Stimulated activated CD4-positive, alpha-beta T cell treated with anti-CD3 and anti-CD28 coated beads, TNF-alpha, amount 100 ng/mL, for 1 hour (primary cell): ENCODE measurements around the gene RMC1.
"Not testable (repeated sequence)": the region's sequence is repeated elsewhere in the genome, so short reads cannot be mapped to it uniquely, and the experiment has no call there.

Experiments
- DNase-seq, 3 donors: peaks; one replicate each; pipeline ENCODE4 v3.0.0-alpha.2; 2020; ENCODE audit warnings: low read depth in 3 of 3, low spot score in 1 of 3

RMC1 gene

DNA sequence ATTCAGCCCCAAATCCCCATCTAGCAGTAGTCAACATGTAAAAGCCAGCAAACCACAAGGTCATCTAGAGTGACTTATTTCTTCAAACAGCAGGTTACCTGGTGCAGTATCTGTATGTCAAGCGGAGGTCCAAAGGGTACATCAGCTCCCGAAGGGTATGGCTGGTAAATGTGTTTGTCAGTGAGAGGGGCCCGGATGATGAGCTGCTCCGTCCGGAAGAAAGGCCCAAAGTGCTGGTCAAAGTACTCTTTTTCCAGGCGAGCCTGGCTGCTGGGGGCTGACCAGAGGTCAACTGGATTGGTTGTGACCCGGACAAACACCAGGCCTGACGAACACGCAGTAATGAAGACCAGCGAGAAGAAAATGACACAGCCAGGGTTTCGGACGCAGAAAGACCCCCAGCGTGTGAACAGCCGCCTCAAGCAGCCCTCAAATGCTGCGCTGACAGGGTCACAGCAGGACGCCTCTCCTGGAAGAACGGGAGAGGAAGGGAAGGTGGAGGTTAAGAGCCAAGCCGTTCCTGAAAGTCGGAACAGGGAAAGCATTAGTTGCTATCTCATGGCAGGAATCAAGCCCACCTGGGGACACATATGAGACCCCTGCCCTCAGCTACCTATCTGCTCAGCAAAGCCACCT is 53.0 kb downstream of the RMC1 start:
- DNase-seq: no peak

DNA sequence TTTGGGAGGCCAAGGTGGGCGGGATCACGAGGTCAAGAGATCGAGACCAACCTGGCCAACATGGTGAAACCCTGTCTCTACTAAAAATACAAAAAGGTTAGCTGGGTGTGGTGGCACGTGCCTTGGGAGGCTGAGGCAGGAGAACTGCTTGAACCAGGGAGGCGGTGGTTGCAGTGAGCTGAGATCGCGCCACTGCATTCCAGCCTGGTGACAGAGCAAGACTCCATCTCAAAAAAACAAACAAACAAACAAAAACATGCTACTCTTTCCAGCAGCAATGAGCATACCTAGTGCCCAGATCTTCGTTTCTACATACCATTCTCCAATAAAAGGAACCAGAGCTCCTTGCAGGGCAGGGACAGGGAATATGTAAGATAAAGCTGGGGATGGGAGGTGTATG is 54.2 kb downstream of the RMC1 start:
- not testable (repeated sequence) for DNase-seq

DNA sequence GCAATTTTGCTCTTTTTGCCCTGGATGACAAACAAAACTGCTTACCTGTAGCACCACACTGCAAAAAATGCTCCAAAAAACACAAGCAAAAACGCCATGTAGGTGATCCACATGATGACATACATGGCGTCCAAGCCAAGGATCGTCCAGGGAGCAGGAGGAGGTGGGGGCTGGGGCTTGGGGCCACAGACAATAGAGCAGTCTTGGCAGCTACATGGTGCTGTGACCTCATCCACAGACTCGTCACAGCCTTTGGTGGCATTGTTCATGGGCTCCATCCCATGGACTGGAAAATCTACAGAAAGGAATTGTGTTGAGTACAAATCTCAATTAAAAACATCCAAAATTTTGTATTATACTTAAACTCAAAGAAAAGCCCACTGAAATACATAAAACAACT is 56.9 kb downstream of the RMC1 start:
- DNase-seq: no peak

DNA sequence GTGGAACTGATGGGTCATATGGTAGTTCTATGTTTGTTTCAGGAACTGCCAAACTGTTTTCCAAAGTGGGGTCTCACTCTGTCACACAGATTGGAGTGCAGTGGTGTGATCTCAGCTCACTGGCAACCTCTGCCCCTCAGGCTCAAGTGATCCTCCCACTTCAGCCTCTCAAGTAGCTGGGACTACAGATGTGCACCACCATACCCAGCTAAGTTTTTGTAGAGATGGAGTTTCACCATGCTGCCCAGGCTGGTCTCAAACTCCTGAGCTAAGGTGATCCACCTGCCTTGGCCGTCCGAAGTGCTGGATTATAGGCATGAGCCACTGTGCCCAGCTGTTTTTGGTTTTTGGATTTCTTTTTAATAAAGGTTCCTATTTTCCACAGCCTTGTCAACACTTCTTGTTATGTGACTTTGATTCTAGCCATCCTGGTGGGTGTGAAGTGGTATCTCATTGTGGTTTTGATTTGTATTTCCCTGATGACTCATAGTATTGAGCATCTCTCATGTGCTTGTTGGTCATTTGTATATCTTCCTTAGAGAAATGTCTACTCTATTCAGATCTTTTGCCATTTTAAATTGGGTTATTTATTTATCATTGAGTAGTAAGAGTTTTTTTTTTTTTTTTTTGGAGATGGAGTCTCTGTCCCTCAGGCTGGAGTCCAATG is 60.2 kb downstream of the RMC1 start:
- no peak for DNase-seq

DNA sequence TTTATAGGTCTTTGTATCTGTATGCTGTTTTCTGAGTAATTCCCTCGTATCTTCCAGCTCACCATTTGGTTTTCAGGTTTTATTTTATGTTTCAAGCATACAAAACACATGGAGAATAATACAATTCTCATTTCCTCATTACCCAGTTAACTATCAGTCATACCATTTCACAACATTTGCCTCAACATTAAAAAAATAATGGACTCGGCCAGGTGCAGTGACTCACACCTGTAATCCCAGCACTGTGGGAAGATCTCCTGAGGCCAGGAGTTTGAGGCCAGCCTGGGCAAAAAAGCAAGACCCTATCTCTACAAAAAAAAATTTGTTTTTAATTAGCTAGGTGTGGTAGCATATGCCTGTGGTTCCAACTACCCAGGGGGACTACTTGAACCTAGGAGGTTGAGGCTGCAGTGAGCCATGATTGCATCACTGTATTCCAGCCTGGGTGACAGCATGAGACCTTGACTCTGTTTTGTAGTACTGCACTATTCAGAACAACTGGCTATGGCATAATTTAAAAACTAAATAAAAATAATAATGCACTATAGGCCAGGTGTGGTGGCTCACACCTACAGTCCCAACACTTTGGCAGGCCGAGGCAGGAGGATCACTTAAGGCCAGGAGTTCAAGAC is 62.7 kb downstream of the RMC1 start:
- DNase-seq: no peak

DNA sequence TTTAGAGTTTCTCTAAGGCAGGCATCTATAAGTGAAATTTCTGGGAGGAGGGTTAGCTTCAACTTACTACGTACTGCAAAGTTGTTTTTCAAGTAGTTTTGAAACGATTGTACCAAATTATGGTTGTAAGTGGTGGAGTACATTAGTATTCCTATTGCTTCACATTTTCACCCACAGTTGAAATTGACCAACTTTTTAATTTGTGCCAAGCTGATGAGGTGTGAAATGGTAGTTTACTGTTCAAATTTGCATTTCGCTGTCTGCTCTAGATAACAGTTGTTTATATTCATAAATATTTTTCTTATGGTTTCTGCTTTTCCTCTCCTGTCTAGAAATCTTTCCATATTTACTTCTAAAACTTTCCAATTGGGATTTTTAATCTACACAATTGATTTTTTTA is 64.4 kb downstream of the RMC1 start:
- no peak for DNase-seq

DNA sequence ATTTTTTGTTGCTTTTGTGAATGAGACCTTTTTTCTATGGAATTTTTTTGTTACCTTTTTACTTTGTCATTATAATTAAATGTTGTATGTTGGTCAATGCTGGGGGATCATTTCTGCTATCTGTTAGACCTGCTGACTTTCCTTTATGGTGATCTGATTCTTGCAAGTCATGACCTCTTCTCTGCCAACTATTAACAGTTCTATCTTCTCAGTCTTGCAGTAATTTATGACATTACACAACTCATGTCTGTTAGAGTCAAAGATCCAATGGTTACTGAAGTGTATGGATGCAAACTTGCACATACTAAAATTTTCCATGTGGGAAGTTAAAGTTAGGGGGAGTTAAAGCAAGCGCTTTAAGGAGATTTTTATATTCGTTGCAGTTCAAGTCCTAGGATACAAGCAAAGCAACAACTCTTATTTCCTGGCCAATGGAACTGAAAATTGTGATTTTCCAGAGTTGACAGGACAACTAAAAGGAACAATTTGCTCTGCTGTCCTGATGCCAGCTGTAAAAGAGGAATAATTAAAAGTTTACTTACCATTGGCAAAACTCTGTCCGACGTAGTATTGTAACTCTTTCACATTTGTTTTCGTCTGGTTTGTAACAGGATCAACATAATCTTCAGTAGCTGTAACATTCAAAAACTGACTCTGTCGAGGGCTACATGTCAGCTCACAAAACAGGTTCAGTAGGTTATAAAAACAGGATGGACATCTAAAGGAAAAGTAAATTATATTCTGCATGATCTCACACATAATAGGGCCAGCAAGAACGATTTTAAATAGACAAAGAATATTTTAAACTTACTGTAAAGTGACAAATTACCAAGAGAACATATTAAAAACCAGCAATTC is 65.2 kb downstream of the RMC1 start:
- no peak for DNase-seq

DNA sequence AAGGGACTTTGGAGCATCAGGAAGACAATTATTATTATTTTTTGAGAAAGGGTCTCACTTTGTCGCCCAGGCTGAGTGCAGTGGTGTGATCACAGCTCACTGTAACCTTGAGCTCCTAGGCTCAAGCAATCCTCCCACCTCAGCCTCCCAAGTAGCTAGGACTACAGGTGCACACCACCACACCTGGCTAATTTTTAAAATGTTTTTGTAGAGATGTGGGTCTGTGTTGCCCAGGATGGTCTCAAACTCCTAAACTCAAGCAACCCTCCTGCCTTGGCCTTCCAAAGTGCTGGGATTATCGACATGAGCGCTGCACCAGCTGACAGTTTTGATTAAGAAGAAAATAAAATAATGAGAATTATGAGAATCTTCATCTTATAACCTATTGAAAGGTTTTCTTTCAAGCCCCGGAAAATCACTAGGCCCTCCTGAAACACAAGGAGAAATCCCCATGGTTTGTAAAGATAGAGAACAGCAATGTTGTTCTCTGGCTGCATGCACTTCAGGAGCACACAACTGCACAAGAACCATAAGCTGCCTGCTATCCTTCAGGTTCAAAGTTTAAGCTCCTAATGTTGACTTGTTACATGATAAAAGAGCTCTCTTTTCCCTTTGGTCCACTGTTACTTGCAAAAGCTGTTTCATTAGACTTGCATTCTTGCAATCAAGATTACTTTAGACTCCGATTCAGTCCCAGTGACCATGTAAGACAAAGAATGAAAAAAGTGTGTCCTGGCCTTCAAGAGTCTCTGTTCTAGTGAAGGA is 66.2 kb downstream of the RMC1 start:
- no peak for DNase-seq

DNA sequence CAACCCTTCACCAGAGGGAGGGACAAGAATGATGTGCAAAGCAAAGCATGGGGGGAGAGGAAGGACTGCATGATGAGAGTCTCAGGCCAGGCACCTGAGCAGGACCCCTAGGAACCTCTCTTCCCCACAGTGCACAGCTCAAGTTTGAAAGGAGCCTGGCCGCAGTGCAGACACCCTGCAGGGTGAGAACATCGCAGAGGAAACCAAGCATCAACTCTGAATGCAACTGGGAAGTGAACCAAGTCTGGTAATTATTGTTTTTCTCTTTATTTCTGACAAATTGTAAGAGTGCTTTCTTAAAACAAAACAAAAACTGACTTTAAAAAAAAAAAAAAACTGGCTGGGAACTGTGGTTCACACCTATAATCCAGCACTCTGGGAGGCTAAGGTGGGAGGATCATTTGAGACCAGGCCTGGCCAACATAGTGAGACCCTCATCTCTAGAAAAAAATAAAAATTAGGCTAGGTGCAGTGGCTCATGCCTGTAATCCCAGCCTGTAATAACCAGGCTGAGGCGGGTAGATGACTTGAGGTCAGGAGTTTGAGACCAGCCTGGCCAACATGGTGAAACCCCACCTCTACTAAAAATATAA is 67.7 kb downstream of the RMC1 start:
- DNase-seq: no peak

DNA sequence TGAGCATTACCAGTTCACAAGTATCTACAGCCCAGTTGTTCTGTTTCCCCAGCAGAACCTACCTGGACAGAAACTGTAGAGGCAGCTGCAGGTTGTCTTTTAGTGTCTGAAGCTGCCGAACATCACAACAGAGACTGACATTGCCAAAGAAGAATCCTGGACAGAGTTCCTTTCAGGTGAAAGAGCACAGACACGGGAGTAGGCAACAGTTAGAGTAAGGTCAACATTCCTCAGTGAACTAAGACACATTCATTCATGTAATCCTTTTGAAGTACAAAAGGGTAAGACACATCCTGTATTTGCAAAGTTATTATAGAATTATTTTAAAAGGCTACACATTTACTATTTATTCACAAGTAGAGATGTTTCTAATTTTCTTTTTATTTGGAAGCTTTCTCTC is 68.7 kb downstream of the RMC1 start:
- DNase-seq: no peak

DNA sequence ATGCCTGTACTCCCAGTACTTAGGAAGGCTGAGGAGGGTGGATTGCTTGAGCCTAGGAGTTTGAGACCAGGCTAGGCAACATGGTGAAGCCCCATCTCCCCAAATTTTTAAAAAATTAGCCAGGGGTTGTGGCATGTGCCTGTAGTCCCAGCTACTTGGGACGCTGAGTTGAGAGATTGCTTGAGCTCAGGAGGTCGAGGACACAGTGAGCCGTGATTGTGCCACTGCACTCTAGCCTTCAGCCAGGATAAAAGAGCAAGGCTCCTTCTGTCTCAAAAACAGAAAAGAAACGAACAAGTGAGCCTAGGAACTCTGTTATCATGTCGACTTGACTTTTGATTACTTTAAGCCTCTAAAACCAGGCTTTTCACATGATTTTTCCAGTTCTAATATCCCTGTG is 69.3 kb downstream of the RMC1 start:
- DNase-seq: no peak

DNA sequence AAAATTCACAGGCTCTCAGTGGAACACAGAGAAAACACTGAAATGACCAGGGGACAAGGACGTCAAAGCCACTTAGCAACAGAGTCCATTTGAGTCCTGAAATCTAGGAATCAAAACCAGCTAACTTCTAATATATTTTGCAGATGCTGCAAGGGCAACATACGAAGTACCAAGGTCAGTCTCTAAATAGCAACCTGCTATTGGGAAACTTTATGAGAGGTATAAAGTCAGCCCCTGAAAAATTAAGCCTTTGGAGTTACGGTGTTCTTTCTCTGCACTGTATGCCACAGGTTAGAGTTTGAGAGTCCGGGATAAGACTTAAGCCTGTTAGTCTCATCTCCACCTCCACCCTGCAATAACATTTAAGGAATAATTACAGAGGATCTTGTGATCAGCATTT is 69.7 kb downstream of the RMC1 start:
- DNase-seq: no peak

DNA sequence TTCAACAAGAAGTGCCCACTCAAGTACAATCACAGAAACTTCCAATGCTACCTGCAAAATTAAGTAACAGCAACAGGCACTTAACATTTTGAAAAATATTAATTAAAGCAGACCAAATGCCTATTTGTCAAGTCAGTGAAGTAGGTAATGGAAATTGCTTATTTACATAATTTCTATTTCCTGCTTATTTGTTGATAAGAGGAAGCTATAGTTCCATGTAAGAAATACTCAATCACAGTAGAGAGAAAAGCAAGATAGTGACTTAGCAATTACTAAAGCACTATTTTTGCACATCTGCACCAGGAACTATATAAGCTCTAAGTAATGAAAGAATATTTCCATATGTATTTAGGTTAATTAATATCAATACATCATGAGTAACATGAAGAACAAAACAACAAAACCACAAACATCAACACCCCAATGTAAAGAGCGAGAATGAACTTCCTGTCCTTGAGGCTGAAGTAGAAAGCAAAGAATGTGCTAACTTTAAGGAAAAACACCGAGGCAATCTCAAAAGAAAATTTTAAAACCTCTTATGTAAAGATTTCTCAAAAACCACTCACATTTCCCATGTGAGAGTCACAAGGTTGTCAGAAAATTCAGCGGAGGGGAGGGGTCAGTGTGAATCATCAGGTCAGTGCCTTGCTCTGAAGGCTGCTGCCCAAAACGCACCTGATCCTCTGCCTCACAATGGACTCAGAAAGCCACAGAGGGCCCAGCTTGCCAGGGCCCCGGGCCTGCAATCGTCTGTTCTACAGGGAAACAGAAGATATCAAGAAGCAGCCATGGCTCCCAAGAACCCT is 70.5 kb downstream of the RMC1 start:
- DNase-seq: no peak

DNA sequence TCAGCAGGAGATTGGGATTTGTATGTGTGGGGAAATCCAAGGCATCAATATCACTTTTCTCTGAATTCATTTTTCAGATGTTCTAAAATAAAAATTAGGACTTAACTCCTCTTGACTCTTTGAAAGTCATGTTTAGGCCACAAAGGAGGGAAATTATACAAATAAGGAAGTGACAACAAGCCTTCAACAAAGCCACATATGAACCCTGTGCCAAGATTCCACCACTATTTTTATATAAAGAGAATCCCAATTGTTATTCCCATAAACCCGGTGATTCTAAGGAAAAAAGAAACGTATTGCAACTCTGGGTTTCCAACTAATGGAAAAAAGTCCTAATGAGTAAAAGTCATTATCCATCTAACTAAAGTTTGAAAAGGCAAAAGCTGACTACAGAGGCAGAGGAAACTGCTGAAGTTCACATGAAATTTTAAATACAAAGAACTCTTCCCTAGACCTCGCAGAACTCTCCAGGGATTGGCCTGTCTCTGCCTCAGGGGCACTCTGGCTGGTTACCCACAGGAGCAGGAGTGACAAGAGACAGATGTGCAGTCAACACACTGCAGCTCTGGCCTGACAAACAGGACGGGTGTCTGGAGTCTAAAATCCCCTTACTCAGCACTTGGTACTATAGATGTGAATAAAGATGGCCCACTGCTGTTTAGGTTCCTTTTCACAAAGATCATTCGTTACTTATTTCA is 71.4 kb downstream of the RMC1 start:
- no peak for DNase-seq

DNA sequence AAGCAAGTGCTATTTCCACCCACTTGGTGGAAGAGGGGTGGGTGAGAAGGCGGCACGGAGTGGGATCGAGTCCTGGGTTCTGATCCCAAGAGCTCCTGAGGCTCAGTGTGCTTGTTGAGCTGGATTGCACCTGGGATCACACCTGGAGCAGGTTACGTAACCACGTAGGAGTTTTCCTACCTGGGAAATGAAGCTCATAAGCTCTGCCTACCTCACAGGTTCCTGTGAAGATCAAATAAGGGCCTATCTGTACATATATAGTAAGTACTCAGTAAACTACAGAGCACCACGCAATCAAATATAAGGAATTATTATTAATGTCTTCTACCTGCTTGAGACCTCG is 72.0 kb downstream of the RMC1 start:
- DNase-seq: no peak

DNA sequence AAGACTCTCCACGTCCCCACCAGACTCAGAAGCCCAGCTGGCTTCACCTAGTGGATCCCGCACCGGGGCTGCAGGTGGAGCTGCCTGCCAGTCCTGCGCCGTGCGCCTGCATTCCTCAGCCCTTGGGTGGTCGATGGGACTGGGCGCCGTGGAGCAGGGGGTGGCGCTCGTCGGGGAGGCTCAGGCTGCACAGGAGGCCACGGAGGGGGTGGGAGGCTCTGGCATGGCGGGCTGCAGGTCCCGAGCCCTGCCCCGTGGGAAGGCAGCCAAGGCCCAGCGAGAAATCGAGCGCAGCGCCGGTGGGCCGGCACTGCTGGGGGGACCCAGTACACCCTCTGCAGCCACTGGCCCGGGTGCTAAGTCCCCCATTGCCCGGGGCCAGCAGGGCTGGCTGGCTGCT is 74.2 kb downstream of the RMC1 start:
- DNase-seq: not testable (repeated sequence)

DNA sequence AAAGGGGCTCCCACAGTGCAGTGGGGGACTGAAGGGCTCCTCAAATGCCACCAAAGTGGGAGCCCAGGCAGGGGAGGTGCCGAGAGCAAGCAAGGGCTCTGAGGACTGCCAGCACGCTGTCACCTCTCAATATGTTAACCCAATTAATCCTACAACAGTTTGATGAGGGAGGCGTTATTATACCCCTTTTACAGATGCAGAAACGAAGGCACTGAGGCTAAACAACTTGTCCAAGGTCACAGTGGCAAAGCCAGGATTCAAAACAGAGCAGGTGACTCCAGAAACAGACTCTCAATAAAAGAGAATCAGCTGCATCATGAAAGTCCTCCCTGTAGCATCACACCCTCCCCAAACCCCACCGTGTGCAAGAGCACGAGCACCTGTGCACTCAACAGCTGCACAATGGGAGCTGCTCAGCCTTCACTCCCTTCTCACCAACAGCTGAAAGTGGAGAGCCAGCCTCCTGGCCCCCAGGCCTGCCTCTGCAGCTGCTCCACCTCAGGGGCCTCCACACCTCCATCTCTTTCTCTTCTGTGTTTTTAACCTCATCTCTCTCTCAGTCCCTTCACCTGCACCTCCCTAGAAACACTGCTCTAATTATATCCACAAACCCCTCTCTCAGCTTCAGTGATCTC is 74.9 kb downstream of the RMC1 start:
- DNase-seq: no peak

DNA sequence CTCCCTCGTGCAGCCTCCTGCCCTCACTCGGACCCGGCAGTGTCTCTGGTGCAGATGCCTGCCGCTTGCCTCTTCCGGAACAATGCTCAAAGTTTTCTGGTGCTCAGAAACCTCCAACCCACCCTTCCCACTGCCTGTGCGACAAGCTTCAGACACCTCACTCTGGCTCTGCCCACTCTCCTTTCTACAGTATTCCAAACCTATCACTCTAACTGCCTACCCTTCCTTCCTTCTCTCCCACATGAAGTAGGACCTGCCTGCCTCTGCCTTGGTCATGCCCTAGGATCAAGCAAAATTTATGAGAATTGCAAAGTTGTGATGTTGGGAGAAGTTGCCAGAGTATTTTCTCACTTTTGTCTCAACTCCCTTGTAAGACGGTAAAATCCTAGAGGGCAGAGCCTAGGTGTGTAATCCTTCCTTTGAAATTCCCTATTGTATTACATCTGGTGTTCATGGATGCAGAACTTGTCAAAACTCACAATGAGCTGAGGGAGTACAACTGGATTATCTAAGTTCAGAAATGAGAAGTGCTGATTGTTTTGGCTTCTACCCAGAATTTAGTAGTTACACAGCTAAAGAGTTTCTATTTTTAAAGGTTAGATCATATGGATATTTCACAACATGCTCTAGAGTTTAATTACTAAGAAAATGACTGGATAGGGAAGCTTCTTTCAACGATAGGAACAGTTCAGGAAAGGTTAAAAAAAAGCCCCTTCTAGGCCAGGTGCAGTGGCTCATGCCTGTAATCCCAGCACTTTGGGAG is 75.8 kb downstream of the RMC1 start:
- DNase-seq: no peak
